ENCODE results near the gene AKAP13. TPM values are rescaled to one million over a fixed set of nuclear protein-coding genes. Genes with fewer than 3 reads are reported as not detected.

AKAP13 gene
- total RNA-seq, 1 donor from 2014 or later: 443 TPM

DNA sequence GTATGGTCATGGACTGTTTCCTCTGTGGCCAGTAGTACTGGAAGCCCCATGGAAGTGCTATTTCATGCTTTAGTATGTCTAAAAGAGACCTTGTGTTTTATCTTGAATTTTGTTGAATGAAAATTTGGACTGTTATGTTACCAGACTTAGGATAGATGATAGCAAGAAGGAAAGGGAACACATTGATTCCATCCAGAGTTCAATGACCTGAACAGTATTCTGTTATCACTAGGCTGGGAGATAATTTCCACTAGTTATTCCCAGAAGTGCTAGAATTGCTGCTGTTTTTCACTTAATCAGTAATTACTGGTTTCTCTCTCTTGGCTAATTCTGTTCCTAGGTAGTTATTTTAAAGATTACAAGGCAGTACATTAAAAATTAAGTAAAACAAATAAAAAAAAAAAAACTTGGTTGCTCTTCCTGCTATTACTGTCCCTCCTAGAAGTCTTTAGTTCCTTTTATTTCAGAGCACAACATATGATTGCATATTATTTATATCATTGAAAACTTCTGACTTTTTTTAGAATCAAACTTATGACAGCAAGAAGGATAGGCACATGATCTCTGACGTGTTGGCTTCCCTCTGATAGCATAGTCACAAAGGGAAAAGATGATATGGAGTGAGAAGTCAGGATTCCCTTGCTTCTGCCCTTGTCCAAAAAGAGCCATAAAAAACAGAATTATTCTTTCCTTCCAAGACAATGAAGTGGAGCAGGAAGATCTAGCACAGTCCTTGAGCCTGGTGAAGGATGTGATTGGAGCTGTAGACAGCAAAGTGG lies 342.2 kb downstream of the AKAP13 start:
- intact Hi-C loops (cut with DNase I): no loop called here
- no peak overlapping the region for H3K27ac ChIP-seq

DNA sequence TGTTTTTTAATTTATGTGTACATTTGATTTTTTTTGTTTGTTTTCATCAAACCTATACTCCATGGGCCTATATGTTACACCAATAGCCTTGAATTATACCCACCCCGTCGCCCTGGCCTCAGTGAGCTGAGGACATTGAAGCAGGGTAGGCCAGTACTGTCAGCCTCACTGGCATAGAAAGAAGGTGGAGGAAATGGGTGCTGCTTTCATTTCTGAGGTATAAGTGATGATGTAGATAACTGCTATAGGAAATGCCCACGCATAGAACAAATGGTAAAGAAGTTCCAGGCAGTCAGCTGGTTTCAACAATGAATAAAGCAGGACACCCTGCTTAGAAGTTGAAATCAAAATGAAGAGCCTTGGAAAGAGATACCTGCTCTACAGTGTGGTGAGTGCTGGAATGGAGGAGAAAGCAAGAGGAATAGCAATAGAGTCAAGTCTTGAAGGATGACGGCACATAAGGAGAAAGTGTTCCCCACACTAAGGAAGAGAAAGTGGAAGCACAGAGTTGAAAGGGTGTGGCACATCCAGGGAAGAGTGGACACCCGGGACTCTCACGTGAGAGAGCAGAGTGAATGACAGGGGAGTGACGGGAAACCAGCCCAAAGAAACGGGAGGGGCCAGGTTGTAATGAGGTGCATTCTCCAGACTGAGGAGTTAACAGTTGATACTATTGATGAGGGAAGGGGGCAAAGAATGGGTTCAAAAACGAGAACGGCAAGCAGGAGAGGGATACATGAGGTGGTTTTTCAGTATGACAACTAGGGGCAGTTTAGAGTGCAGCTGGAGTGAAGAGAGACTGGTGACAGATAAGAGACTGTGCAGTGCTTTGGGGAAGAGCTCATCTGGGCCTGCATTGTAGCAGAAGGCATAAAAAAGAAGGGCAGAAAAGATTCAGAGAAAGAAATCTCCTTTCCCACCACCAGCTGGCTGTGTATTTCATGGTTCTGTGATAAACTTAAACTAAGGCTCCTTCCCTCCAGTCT lies 343.9 kb downstream of the AKAP13 start:
- peaks cover 30% of the 10 kb centered on the region for H3K4me1 ChIP-seq
- H3K36me3 ChIP-seq: peaks cover 100% of the 10 kb centered on the region
- peak; percentile 34 to 39 for ATAC-seq
- peak overlapping the region; percentile 69 for H3K27ac ChIP-seq
- no peak for DNase-seq
- TF ChIP-seq, protein P1, sequence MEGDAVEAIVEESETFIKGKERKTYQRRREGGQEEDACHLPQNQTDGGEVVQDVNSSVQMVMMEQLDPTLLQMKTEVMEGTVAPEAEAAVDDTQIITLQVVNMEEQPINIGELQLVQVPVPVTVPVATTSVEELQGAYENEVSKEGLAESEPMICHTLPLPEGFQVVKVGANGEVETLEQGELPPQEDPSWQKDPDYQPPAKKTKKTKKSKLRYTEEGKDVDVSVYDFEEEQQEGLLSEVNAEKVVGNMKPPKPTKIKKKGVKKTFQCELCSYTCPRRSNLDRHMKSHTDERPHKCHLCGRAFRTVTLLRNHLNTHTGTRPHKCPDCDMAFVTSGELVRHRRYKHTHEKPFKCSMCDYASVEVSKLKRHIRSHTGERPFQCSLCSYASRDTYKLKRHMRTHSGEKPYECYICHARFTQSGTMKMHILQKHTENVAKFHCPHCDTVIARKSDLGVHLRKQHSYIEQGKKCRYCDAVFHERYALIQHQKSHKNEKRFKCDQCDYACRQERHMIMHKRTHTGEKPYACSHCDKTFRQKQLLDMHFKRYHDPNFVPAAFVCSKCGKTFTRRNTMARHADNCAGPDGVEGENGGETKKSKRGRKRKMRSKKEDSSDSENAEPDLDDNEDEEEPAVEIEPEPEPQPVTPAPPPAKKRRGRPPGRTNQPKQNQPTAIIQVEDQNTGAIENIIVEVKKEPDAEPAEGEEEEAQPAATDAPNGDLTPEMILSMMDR (IDR thresholded peaks at IDR 0.05): no peak
- intact Hi-C loops (cut with DNase I): no loop called here
- no peaks in the 10 kb centered on the region for H3K9me3 ChIP-seq
- no peak overlapping the region for H3K4me3 ChIP-seq
- H3K27me3 ChIP-seq (ENCODE audit: low read depth): no peaks in the 10 kb centered on the region

More for the DNA sequence above, 342.2 kb downstream of the AKAP13 start:
- TF ChIP-seq, protein P1 (IDR thresholded peaks at IDR 0.05): no peak
- H3K4me1 ChIP-seq: peaks cover 30% of the 10 kb centered on the region
- DNase-seq (no peak), ATAC-seq (no peak)
- no peak overlapping the region for H3K4me3 ChIP-seq
- peaks cover 100% of the 10 kb centered on the region for H3K36me3 ChIP-seq
- no peaks in the 10 kb centered on the region for H3K27me3 ChIP-seq (ENCODE audit: low read depth)
- H3K9me3 ChIP-seq: no peaks in the 10 kb centered on the region

DNA sequence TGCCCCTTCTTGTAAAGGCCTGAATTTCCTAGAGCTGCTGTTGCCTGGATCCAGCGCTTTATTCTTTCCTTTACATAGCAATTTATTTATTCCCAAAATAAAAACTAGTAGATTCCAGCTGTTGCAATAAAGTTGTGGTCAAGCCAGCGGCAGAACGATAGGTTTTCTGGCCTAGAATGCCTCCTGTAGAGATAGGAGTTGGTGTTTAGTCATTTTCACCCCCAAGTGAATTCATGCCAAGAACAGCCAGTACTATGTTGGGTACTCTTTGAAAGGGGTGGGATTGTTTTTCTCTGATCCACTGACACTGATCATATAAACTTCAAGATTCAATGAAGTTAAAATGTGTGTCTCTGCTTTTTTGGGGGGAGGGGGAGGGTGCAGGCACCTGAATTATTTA lies 344.6 kb downstream of the AKAP13 start:
- Histone ChIP-seq H3K27ac (peak overlapping the region; percentile 69), H3K36me3 (peaks cover 100% of the 10 kb centered on the region), H3K4me3 (no peak overlapping the region), H3K9me3 (no peaks in the 10 kb centered on the region), H3K27me3 (ENCODE audit: low read depth) (no peaks in the 10 kb centered on the region), H3K4me1 (peaks cover 32% of the 10 kb centered on the region)
- TF ChIP-seq, protein P1 (IDR thresholded peaks at IDR 0.05): no peak
- ATAC-seq (peak in 1 of 2 donors; percentile 39), DNase-seq (no peak)
- intact Hi-C loops (cut with DNase I): no loop called here

DNA sequence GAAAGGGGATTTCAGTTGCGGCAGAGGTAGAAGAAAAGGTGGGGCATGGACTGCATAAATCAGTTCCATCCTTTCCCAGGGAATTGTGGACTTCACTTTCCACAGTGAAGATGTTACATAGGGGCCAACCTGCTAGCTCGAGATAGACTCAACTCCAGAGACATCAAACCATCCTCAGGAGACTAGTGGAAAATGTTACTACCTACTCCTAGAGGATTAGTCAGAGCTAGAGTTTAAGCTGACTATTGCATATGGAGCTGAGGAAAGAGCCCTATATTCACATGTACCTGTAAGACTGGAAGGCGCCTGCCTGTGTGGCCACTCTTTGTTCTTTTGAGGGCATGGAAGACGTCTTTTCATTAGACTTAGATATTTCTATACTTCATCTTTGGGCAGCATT lies 345.2 kb downstream of the AKAP13 start:
- Histone ChIP-seq H3K9me3 (no peaks in the 10 kb centered on the region), H3K4me3 (no peak overlapping the region), H3K27ac (peak overlapping the region; percentile 69), H3K36me3 (peaks cover 100% of the 10 kb centered on the region), H3K4me1 (peaks cover 36% of the 10 kb centered on the region), H3K27me3 (ENCODE audit: low read depth) (no peaks in the 10 kb centered on the region)
- intact Hi-C loops (cut with DNase I): no loop called here
- DNase-seq (no peak), ATAC-seq (no peak)
- TF ChIP-seq, protein P1 (IDR thresholded peaks at IDR 0.05): no peak

DNA sequence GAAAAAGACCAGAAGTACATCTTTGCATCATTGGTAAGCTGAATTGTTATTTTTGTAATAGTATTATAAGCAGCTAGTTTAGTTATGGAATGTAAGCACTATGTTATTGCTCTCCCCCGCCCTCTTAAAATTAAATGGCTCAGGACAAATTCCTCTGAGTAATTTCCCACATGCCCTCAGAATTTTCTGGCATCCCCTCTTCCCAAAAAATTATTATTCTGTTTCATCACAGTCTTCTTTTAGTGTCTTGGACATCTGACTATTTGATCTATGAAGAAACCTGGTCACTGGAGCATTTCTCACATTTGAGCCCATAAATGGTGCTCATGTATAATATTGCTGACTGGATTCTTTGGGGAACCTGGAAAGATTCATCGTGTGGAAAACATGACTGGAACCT lies 346.1 kb downstream of the AKAP13 start:
- Histone ChIP-seq H3K9me3 (no peaks in the 10 kb centered on the region), H3K4me3 (no peak overlapping the region), H3K4me1 (peaks cover 40% of the 10 kb centered on the region), H3K36me3 (peaks cover 100% of the 10 kb centered on the region), H3K27me3 (ENCODE audit: low read depth) (no peaks in the 10 kb centered on the region), H3K27ac (peak overlapping the region; percentile 69)
- intact Hi-C loops (cut with DNase I): no loop called here
- no peak for ATAC-seq
- TF ChIP-seq, protein P1 (IDR thresholded peaks at IDR 0.05): no peak
- no peak for DNase-seq
